Psoas muscle (tissue), 8 donors: ENCODE results near the gene TMEM217. TPM values are rescaled to one million over a fixed set of nuclear protein-coding genes. Genes with fewer than 3 reads are reported as not detected.
"Not testable (repeated sequence)": the region's sequence is repeated elsewhere in the genome, so short reads cannot be mapped to it uniquely, and the experiment has no call there.

Experiments used
- ATAC-seq, 4 donors: fragments of 200-7000 bp; cut with Tn5 transposase; one replicate each; pipeline ENCODE4 v1.9.1; 2020; ENCODE audit warnings: moderate library complexity in 3 of 4, mild to moderate bottlenecking in 2 of 4
- DNase-seq, 2 donors: peaks; one replicate each; pipeline ENCODE4 v3.0.0-alpha.2; 2020
- H3K27ac ChIP-seq: fragments of 200-600 bp; one replicate; pipeline ENCODE4 v1.8.0; 2022
- H3K27me3 ChIP-seq, 3 donors: fragments of 200-600 bp in 1 of 3; one replicate each; pipeline versions ENCODE4 v1.6.1 to v1.8.0; 2013 to 2022; ENCODE audit warnings: low read length in 2 of 3, mild to moderate bottlenecking in 2 of 3, moderate library complexity in 1 of 3; ENCODE audit not compliant: insufficient read depth in 3 of 3
- H3K36me3 ChIP-seq, 2 donors: fragments of 200-600 bp in 1 of 2; one replicate each; pipeline versions ENCODE4 v1.6.1 to v1.8.0; 2013 to 2022; ENCODE audit warnings: low read depth in 1 of 2, mild to moderate bottlenecking in 1 of 2, moderate library complexity in 1 of 2; ENCODE audit not compliant: insufficient read depth in 1 of 2
- H3K4me1 ChIP-seq: fragments of 200-600 bp; one replicate; pipeline ENCODE4 v1.8.0; 2022
- H3K4me3 ChIP-seq: fragments of 200-600 bp; one replicate; pipeline ENCODE4 v1.8.0; 2022; ENCODE audit warnings: mild to moderate bottlenecking
- H3K9me3 ChIP-seq: fragments of 200-600 bp; one replicate; pipeline ENCODE4 v1.8.0; 2022
- WGBS, 3 donors: extraction: QIAGEN DNeasy Blood & Tissue Kit; methylation state at CpG; one replicate each; pipeline versions ENCODE4 v1.1.6 to v1.1.7; 2013; 5-methylcytosine and 5-hydroxymethylcytosine counted together
- intact Hi-C, 2 donors: fragments of 100-400 bp; cut with DNase I; formaldehyde crosslinking; loops; one replicate each; pipeline versions ENCODE4 v1.11.0 to v1.14.2; 2022
- polyA plus RNA-seq, 3 donors: library from polyadenylated mRNA; stranded (reverse); fragments of 200-250 nt; gene quantifications; one replicate each; pipeline ENCODE4 v1.2.3, GENCODE V29; 2013
- total RNA-seq, 4 donors: library from RNA; stranded (reverse); fragmentation: NEBNext Ultra II Directional in 2 of 4; extraction: Animal tissue kit (Norgen Biotek cat#: 25700) in 2 of 4; gene quantifications; one replicate each; pipeline versions ENCODE4 v1.2.1 to v1.2.4, GENCODE V29; 2021 to 2023
- TF ChIP-seq, protein P1 (sequence below): fragments of 200-600 bp; IDR thresholded peaks from one replicate; pipeline ENCODE4 v1.8.0; 2022; ENCODE audit warnings: antibody characterized with exemption
- donor health status: healthy with polysubstance abuse.
- donor health status: DM: no; HTN: no; CAD: no; lungs with moderate emphysema.
- donor health status: Bipolar disorder and iron deficiency.
- donor health status: healthy.
- donor health status: DM: yes; HTN: yes; CAD: no.
- donor health status: DM: no; HTN: no; CAD: no.
- donor health status: DM: no; HTN: no; CAD: no.
- donor health status: DM: yes; HTN: yes; CAD: no.

TMEM217 gene
- total and polyA plus RNA-seq, 7 donors: 0.05 to 4.3 (median 0.31) TPM; not detected in 1

DNA sequence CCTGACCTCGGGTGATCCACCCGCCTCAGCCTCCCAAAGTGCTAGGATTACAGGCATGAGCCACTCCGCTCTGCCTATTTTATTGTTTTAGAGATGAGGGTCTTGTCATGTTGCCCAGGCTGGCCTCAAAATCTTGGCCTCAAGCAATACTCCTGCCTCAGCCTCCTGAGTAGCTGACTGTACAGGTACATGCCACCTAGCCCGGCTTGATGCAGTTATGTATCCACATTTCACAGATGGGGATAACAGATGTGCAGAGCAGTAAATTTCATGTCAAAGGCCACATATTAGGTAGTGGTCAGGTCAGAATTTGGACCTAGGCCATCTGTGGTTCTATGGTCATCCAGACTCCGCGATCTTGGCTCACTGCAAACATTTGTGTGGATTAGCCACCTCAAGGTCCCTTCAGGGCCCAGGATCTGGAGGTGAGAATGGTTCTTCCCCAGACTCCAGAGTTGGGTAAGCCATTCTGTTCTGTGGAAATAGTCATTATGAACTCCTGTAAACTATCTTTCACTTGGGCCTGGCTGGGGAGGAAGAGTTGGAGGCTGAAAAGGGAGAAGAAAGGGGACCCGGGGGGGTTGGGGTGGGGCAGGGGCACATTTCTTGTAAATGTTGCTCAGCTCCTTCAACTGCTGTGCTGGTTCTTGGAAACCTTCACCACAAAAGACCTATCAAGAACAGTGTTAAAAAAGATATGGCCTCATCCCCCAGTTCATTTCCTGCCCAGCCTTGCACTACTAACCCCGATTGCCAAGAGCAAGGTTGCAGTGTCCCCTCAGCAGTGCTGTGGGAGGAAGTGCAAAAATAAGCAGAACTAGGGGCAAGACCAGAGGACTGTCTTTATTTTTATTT is 75.0 kb downstream of the TMEM217 start:
- ATAC-seq: peak in 3 of 4 donors; percentile 41 to 49 (median 49)
- intact Hi-C loops: no loop called here
- 78 to 83% (median 83%) methylated on average over 8 of the region's 8 CpGs for WGBS, 3 donors

DNA sequence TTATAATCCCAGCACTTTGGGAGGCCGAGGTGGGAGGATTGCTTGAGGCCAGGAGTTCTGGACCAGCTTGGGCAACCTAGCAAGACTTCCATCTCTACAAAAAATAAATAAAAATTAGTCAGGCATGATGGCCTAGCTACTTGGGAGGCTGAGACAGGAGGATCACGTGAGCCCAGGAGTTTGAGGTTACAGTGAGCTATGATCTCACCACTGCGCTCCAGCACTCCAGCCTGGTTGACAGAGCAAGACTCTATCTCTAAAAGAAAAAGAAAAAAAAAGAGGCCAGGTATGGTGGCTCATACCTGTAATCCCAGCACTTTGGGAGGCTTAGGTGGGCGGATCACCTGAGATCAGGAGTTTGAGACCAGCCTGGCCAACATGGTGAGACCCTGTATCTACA is 77.3 kb downstream of the TMEM217 start:
- WGBS, 3 donors: 93 to 98% (median 94%) methylated on average over 4 of the region's 4 CpGs
- H3K4me3 ChIP-seq, H3K27ac ChIP-seq, H3K27me3 ChIP-seq, H3K9me3 ChIP-seq, ATAC-seq, H3K36me3 ChIP-seq, intact Hi-C loops, DNase-seq, H3K4me1 ChIP-seq: not testable (repeated sequence)

More for the DNA sequence above, 75.0 kb downstream of the TMEM217 start:
- Histone ChIP-seq H3K27me3 (peaks cover 0 to 2% (median 0%) of the 10 kb centered on the region in 3 donors), H3K4me1 (no peaks in the 10 kb centered on the region), H3K9me3 (no peaks in the 10 kb centered on the region), H3K4me3 (no peak overlapping the region), H3K27ac (no peak overlapping the region), H3K36me3 (no peaks in the 10 kb centered on the region)
- DNase-seq: no peak
- TF ChIP-seq, protein P1, sequence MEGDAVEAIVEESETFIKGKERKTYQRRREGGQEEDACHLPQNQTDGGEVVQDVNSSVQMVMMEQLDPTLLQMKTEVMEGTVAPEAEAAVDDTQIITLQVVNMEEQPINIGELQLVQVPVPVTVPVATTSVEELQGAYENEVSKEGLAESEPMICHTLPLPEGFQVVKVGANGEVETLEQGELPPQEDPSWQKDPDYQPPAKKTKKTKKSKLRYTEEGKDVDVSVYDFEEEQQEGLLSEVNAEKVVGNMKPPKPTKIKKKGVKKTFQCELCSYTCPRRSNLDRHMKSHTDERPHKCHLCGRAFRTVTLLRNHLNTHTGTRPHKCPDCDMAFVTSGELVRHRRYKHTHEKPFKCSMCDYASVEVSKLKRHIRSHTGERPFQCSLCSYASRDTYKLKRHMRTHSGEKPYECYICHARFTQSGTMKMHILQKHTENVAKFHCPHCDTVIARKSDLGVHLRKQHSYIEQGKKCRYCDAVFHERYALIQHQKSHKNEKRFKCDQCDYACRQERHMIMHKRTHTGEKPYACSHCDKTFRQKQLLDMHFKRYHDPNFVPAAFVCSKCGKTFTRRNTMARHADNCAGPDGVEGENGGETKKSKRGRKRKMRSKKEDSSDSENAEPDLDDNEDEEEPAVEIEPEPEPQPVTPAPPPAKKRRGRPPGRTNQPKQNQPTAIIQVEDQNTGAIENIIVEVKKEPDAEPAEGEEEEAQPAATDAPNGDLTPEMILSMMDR: no peak

DNA sequence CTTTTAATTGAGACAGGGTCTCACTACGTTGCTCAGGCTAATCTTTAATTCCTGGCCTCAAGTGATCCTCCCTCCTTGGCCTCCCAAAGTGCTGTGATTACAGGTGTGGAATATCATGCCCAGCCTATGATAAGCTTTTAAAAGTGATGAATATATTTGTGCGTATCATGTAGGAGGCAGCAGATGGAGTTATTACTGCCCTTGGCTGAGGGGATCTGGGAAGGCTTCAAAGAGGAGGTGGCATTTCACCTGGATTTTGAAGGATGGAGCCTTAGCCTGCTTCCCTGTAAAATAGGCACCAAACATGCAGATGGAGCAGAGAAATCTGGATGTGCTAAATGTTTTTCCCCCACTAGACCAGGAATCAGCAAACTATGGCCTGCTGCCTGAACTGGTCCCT is 77.9 kb downstream of the TMEM217 start:
- no peaks in the 10 kb centered on the region for H3K4me1 ChIP-seq
- intact Hi-C loops: no loop called here
- H3K36me3 ChIP-seq: peaks cover 0 to 7% of the 10 kb centered on the region in 2 donors
- TF ChIP-seq, protein P1: no peak
- ATAC-seq: no peak
- no peaks in the 10 kb centered on the region for H3K27me3 ChIP-seq
- WGBS, 3 donors: 84 to 95% (median 85%) methylated on average over 2 of the region's 2 CpGs
- no peaks in the 10 kb centered on the region for H3K9me3 ChIP-seq
- H3K4me3 ChIP-seq: no peak overlapping the region
- no peak for DNase-seq
- H3K27ac ChIP-seq: no peak overlapping the region

DNA sequence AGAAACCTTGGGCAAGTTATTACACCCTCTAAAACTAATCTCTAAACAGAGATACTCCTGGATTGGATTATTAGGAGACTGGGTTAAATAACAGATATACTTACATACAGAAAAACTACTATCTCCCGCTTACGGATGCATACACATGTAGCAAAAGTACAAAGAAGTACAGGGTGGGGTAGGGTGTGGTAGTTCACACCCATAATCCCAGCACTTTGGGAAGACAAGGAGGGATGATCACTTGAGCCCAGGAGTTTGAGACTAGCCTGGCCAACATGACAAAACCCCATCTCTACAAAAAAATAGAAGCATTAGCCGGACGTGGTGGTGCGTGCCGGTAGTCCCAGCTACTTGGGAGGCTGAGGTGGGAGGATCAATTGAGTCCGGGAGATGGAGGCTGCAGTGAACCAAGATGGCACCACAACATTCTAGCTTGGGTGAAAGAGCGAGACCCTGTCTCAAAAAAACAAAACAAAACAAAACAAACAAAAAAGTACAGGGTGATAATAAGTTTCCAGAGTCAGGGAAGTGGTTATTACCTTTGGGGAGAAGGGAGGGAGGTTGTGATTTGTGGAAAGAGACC is 79.9 kb downstream of the TMEM217 start:
- intact Hi-C loops: loop anchor here in 1 of 2 donors (10.0 kb wide), 1 partner anchor 413 kb away; no protein-coding TSS in a partner anchor
- no peak for DNase-seq
- TF ChIP-seq, protein P1: no peak
- Histone ChIP-seq H3K9me3 (no peaks in the 10 kb centered on the region), H3K36me3 (peaks cover 4 to 28% of the 10 kb centered on the region in 2 donors), H3K4me1 (peaks cover 2% of the 10 kb centered on the region), H3K27me3 (no peaks in the 10 kb centered on the region), H3K27ac (no peak overlapping the region), H3K4me3 (no peak overlapping the region)
- peak in 1 of 4 donors; percentile 8 for ATAC-seq
- WGBS, 3 donors: 91 to 97% (median 93%) methylated on average over 8 of the region's 8 CpGs
